AG04449 (cell line): ENCODE measurements around the gene TRPV3.
"Not testable (repeated sequence)": the region's sequence is repeated elsewhere in the genome, so short reads cannot be mapped to it uniquely, and the experiment has no call there.

Experiments used
- CTCF ChIA-PET: fragments of 350-600 bp; formaldehyde crosslinking; extraction: SDS; loops from one replicate; lab custom pipeline; 2021; ENCODE audit warnings: antibody characterized with exemption; lab: Yijun Ruan, JAX
- POLR2A ChIA-PET: fragments of 400-600, 350-600 bp; formaldehyde crosslinking; extraction: SDS; loops from one replicate; lab custom pipeline; 2020; ENCODE audit warnings: antibody characterized with exemption, inconsistent platforms; lab: Yijun Ruan, JAX
- DNase-seq: peaks from one replicate; pipeline ENCODE4 v3.0.0-alpha.2; 2010; ENCODE audit warnings: low read depth, low spot score
- H3K4me3 ChIP-seq: 2 replicates; pipeline ENCODE4 v1.5.1; 2011; ENCODE audit warnings: low read depth, mild to moderate bottlenecking, control low read depth, low read length
- CTCF ChIP-seq: IDR thresholded peaks from one replicate; pipeline ENCODE4 v1.5.1; 2011; ENCODE audit warnings: mild to moderate bottlenecking, moderate library complexity, low read length, control low read depth, inconsistent platforms; ENCODE audit not compliant: insufficient read depth; ENCODE audit errors: missing control alignments

The TRPV3 gene

GRCh38 chr17:3527468-3527867 is 30.1 kb downstream of the TRPV3 start:
- DNase-seq: no peak
- ChIA-PET POLR2A (no interaction called here), CTCF (no interaction called here)
- TF ChIP-seq CTCF: no peak
- no peak overlapping the region for H3K4me3 ChIP-seq

GRCh38 chr17:3526971-3527370 is 30.6 kb downstream of the TRPV3 start:
- ChIA-PET POLR2A (no interaction called here), CTCF (interaction anchor here (1.6 kb wide), 1 partner anchor 9 kb away, joined by 3 read pairs; no protein-coding TSS in a partner anchor)
- H3K4me3 ChIP-seq: no peak overlapping the region
- DNase-seq: no peak
- no peak for TF ChIP-seq CTCF

- CTCF ChIA-PET: interaction anchor here (1.6 kb wide), 1 partner anchor 9 kb away, joined by 3 read pairs; no protein-coding TSS in a partner anchor
- no peak for DNase-seq
- no peak overlapping the region for H3K4me3 ChIP-seq
- TF ChIP-seq CTCF: no peak
- POLR2A ChIA-PET: no interaction called here
Measured at GRCh38 chr17:3526491-3526890, 31.1 kb downstream of the TRPV3 start.

- no peak for DNase-seq
- no peak for TF ChIP-seq CTCF
- H3K4me3 ChIP-seq: no peak overlapping the region
- ChIA-PET POLR2A (no interaction called here), CTCF (no interaction called here)
Measured at GRCh38 chr17:3524024-3524423, 33.6 kb downstream of the TRPV3 start.

GRCh38 chr17:3519472-3519871 is 38.1 kb downstream of the TRPV3 start:
- DNase-seq, POLR2A ChIA-PET, CTCF ChIA-PET: not testable (repeated sequence)

GRCh38 chr17:3514873-3515272 is 42.7 kb downstream of the TRPV3 start:
- ChIA-PET CTCF (no interaction called here), POLR2A (no interaction called here)
- no peak overlapping the region for H3K4me3 ChIP-seq
- TF ChIP-seq CTCF: no peak
- no peak for DNase-seq

More at GRCh38 chr17:3519472-3519871, 38.1 kb downstream of the TRPV3 start:
- H3K4me3 ChIP-seq: not testable (repeated sequence)

- POLR2A ChIA-PET: not testable (repeated sequence)
Measured at GRCh38 chr17:3514167-3514566, 43.4 kb downstream of the TRPV3 start.

More at GRCh38 chr17:3514167-3514566, 43.4 kb downstream of the TRPV3 start:
- DNase-seq, H3K4me3 ChIP-seq, CTCF ChIA-PET: not testable (repeated sequence)
